ENCODE measurements around the gene UCP2. TPM values are rescaled to one million over a fixed set of nuclear protein-coding genes. Genes with fewer than 3 reads are reported as not detected.
A peak's percentile ranks its signal among the peaks of the same experiment; 100 is the strongest.
"Not testable (repeated sequence)": the region's sequence is repeated elsewhere in the genome, so short reads cannot be mapped to it uniquely, and the experiment has no call there.

UCP2 gene
- total RNA-seq, 1 donor from 2014 or later: 108 TPM

- peak; percentile 51 for DNase-seq (ENCODE audit: low read depth)
These were observed 35.7 kb downstream of the UCP2 start for GRCh38 chr11:73946798-73947458.

- no peak for DNase-seq (ENCODE audit: low read depth)
These were observed 37.2 kb downstream of the UCP2 start for GRCh38 chr11:73945396-73945795.

GRCh38 chr11:73944901-73945300, 37.7 kb downstream of the UCP2 start:
- DNase-seq (ENCODE audit: low read depth): no peak

GRCh38 chr11:73944085-73944484, 38.6 kb downstream of the UCP2 start:
- no peak for DNase-seq (ENCODE audit: low read depth)

- peak; percentile 40 for DNase-seq (ENCODE audit: low read depth)
These were observed 40.6 kb downstream of the UCP2 start for GRCh38 chr11:73942010-73942409.

- no peak for DNase-seq (ENCODE audit: low read depth)
These were observed 41.7 kb downstream of the UCP2 start for GRCh38 chr11:73940801-73941570.

- DNase-seq (ENCODE audit: low read depth): peak; percentile 59
These were observed 43.5 kb downstream of the UCP2 start for GRCh38 chr11:73939096-73939495.

GRCh38 chr11:73936047-73936446, 46.6 kb downstream of the UCP2 start:
- DNase-seq (ENCODE audit: low read depth): not testable (repeated sequence)

GRCh38 chr11:73932781-73933180, 49.9 kb downstream of the UCP2 start:
- no peak for DNase-seq (ENCODE audit: low read depth)

- DNase-seq (ENCODE audit: low read depth): no peak
These were observed 50.7 kb downstream of the UCP2 start for GRCh38 chr11:73931951-73932350.

- peak; percentile 61 for DNase-seq (ENCODE audit: low read depth)
These were observed 51.5 kb downstream of the UCP2 start for GRCh38 chr11:73931039-73931645.

- no peak for DNase-seq (ENCODE audit: low read depth)
These were observed 53.3 kb downstream of the UCP2 start for GRCh38 chr11:73929388-73929787.

Other genes starting within 250 kb of the UCP2 start
- 140 and 142 TPM in 2 replicates for gene RAB6A, start 221.8 kb downstream of the UCP2 start, total RNA-seq
- 17.6 and 21.9 TPM in 2 replicates for gene MRPL48, start 195.0 kb downstream of the UCP2 start, total RNA-seq
- gene COA4, start 106.0 kb downstream of the UCP2 start, total RNA-seq: 184 and 205 TPM in 2 replicates
- gene PAAF1, start 105.8 kb downstream of the UCP2 start, total RNA-seq: 49.6 and 57.1 TPM in 2 replicates
- 0.36 and 0.83 TPM in 2 replicates for gene DNAJB13, start 31.8 kb downstream of the UCP2 start, total RNA-seq
- gene UCP3, start 26.2 kb upstream of the UCP2 start, total RNA-seq: 0.62 and 2.6 TPM in 2 replicates
- gene C2CD3, start 188.2 kb upstream of the UCP2 start, total RNA-seq: 54.0 and 55.6 TPM in 2 replicates
- gene PPME1, start 188.4 kb upstream of the UCP2 start, total RNA-seq: 217 and 282 TPM in 2 replicates